NCI-H82 treated with DMSO at 0.1 percent for 48 hours (cell line): ENCODE results near the gene PEX26.
"Not testable (repeated sequence)": the region's sequence is repeated elsewhere in the genome, so short reads cannot be mapped to it uniquely, and the experiment has no call there.

Source experiments
- DNase-seq: peaks from one replicate; lab custom pipeline; 2025; ENCODE audit not compliant: unreplicated experiment; lab: John Stamatoyannopoulos, UW

Gene PEX26

DNA sequence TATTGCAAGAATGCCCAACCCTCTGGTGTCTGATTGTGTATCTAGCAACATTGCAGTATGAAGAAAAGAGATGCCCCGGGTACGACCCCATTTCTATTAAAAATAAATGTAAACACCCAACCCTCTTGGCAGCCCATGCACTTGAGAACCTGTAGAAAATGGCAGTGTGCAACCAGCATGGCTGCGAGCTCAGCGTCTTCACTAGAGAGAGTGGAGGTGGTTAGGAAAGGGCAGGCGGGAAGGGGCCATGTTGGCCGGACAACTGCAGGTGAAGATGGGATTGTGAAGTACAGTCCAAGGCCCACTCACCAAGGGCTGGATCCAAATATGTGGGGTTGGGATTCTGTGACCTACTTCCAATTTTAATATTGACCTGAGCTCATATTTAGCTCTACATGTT, 15.9 kb downstream of the PEX26 start:
- DNase-seq: no peak

GRCh38 chr22:18095101-18095805, 17.5 kb downstream of the PEX26 start:
- no peak for DNase-seq

DNA sequence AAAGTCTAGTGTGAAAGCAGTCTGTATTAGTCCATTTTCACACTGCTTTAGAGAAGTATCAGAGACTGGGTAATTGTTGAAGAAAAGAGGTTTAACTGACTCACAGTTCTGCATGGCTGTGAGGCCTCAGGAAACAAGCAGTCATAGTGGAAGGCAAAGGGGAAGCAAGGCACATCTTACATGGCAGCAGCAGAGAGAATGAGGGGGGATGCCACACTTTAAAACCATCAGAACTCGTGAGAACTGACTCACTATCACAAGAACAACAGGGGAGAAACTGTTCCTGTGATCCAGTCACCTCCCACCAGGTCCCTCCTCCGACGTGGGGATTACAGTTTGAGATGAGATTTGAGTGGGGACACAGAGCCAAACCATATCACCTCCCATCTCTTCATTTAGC, 19.0 kb downstream of the PEX26 start:
- no peak for DNase-seq

GRCh38 chr22:18100781-18101180, 23.0 kb downstream of the PEX26 start:
- DNase-seq: no peak

- DNase-seq: no peak
These were observed 23.7 kb downstream of the PEX26 start for GRCh38 chr22:18101536-18101935.

DNA sequence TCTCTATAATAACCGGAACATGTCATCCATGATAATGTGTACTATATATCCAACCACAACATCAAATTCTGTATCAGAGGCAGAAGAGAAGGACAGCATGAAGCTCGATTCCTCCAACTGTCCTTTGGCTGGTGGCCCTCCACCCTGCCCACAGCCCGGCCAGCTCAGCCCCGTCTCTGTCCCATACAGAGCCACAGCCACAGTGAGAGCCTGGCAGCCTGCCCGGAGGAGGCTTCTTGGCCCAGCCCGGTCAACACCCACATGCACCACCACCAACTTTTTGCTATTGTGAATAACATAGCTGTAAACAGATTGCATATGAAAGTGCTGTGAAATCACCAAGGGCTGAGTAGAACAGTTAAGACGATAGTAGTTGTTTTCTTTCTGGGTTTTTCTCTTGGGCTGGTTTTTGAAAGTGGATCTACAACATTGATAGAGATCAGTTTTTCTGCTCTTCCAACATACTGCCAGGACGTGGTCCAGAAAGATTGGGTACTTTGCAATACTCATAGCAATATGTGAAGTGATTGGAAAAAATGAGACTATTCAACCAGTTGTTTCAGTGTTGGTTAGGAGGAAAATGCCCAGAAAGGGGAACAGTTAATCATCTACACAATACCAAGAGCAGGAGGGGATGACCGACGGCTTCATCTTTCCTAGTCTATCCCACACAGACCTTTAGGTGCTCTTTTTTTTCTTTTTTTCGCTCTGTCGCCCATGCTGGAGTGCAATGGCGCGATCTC, 25.9 kb downstream of the PEX26 start:
- DNase-seq: no peak

GRCh38 chr22:18104566-18104965, 26.8 kb downstream of the PEX26 start:
- DNase-seq: no peak

DNA sequence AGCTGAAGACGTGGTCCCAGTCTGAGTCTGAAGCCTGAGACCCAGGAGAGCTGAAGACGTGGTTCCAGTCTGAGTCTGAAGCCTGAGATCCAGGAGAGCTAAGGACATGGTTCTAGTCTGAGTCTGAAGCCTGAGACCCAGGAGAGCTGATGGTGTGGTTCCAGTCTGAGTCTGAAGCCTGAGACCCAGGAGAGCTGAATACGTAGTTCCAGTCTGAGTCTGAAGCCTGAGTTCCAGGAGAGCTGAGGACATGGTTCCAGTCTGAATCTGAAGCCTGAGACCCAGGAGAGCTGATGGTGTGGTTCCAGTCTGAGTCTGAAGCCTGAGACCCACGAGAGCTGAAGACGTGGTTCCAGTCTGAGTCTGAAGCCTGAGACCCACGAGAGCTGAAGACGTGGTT, 28.2 kb downstream of the PEX26 start:
- DNase-seq: not testable (repeated sequence)

- not testable (repeated sequence) for DNase-seq
These were observed 29.0 kb downstream of the PEX26 start for GRCh38 chr22:18106550-18107341.

DNA sequence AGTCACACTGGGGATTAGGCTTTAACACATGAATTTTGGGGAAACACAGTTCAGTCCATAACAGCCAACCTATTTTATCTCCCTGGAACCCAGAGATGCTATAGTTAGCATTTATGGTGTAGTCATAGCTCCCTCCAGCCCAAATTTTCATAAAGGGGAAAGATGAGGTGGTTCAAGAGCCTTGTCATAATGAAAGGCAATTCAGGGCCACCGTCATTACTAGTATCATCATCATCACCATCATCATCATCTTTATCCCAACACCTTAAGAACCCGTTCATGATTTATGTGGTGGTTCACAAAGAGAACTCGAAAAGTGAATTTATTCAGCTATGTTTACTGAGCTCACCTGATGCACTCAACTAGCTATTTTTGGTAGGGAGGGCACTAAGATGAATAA, 30.4 kb downstream of the PEX26 start:
- no peak for DNase-seq

DNA sequence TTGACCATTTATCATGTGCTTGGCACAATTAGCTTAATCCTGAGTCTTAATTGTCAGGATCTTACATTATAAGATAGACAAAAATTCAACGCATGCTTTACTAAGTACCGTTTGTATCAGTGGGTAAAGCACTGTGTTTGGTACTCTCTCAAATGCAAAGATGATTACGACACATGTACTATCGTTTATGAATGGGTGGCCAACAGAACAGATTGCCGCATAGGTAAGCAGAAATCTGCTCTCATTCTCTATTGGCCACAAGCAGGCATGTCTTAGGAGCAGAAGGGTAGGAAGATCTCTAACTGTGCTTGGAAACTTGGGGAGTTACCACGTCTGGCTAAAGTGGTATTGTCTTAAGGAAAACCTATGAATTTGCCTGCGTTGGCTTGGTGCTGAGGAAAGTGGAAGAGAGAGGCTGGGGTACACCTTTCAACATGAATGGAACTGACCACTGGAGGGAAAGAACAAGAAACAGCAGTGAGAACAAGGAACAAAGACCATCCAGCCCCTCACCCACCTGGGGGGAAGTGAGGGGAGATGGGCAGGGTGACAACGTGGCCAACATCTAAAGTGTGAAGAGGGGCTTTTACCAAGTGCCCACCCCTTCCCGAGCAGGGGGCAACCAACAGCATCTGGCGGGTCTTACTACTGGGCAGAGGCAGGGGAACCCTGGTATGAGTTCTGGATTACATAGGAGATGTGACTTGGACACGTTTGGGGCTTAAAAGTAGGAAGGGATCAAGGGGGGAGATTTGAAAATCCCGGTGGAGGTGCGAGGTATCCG, 31.8 kb downstream of the PEX26 start:
- DNase-seq: no peak

GRCh38 chr22:18110194-18110953, 32.6 kb downstream of the PEX26 start, which contains the start of gene TUBA8:
TSS of gene TUBA8 (plus strand) at chr22:18110809. CDS start at chr22:18110866, 57 bp downstream.
- DNase-seq: no peak

DNA sequence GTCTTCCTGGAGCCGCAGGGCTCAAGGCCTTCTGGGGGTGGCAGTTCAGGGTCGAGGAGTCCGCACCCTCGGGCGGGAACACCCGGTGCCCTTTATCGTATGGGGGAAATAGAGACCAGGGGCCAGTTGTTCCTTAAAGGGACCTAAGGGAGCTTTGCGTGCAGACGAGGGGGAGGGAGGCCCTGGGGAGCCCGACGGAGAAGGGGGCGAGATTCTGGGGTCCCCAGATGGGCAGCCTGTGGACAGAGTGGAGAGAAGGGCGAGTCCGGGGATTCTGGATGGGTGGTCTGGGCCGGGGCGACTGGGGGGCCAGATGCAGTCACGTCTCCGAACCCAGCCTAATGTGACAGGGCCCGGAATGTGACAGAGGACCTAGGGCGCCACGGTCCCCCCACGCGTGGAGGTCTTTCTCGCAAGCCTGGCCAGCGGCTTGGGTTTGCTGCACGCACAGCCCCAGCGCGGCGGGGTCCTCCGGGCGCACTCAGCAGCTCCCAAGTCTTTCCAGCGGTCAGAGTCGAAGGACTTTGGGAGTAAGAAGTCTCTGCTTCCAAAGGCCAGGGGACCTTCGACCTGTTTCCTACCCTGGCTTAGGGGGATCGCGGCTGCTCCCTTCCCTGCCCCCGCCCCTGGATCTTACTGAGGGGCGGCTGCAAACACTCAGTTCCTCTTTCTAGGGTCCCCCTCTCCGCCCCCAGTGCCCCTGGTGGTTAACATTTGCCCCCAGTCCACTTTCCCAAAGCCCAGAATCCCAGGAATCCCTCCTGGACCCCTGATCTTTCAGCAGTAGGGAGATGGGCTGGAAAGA, 33.4 kb downstream of the PEX26 start:
- no peak for DNase-seq

- DNase-seq: no peak
These were observed 34.1 kb downstream of the PEX26 start for GRCh38 chr22:18111759-18112330.

GRCh38 chr22:18112440-18112839, 34.6 kb downstream of the PEX26 start:
- no peak for DNase-seq

DNA sequence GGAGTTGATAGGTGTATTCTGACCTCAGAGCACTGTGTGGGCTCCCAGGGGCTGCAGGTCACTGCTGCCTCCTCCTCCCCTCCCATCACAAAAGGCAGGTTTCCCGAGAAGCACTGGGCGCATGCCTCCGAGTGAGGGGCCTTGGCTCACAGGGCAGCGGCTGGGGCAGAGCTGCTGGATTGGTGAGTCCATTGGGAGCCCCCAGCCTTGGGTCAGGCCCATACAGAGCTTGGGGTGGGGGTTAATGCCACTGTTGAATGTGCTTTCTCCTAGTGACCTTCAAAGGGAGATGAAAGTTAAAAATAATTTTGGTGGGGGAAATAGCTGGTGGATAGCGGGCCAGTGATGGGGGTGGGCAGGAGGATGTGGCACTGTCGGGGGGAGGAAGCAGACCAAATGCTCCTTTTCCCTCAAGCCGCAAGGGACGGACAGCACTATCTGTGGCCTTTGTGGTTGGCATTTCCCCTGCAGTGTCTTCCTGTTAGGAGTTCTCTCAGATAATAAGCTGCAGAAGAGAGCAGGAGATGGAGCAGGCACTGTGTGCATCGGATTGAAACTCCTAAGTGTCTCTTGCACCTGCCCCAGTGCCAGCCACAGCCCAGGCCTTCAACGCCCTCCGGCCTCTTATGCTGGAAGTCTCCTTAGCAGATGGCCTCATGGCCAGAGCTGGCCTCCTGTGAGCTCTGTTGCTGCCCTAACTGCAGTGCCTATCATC, 36.0 kb downstream of the PEX26 start:
- DNase-seq: no peak

- no peak for DNase-seq
These were observed 36.7 kb downstream of the PEX26 start for GRCh38 chr22:18114495-18114894.

GRCh38 chr22:18114976-18115652, 37.3 kb downstream of the PEX26 start:
- DNase-seq: no peak
